GM10266 (cell line): ENCODE data around the gene MYOT.

Experiments
- DNase-seq: peaks from one replicate; pipeline ENCODE4 v3.0.0; 2012; ENCODE audit errors: extremely low spot score
- TF ChIP-seq, protein P1 (sequence below): IDR thresholded peaks from 2 replicates; pipeline ENCODE4 v1.5.1; 2012; ENCODE audit warnings: mild to moderate bottlenecking, low read depth; ENCODE audit not compliant: control insufficient read depth, insufficient read depth; ENCODE audit errors: missing control alignments

Gene MYOT, protein sequence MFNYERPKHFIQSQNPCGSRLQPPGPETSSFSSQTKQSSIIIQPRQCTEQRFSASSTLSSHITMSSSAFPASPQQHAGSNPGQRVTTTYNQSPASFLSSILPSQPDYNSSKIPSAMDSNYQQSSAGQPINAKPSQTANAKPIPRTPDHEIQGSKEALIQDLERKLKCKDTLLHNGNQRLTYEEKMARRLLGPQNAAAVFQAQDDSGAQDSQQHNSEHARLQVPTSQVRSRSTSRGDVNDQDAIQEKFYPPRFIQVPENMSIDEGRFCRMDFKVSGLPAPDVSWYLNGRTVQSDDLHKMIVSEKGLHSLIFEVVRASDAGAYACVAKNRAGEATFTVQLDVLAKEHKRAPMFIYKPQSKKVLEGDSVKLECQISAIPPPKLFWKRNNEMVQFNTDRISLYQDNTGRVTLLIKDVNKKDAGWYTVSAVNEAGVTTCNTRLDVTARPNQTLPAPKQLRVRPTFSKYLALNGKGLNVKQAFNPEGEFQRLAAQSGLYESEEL

DNA sequence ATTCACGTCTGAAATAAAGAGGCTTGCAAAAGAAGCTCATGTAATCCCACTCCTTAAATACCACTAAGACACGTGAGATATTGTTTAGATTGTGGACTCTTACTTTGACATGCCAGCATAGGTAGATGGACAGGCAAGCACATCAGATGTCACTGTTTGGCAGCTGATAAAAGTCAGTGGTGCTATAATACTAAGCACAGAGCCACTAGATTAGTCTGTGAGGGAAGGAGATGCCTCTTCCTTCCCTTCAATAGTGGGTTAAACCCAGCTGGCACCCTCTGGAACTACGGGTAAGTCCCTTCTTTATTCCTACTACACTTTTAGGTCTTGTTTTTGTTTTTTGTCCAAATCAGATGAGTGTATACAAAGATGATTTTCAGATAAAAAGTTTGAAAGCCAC, at the start of gene MYOT:
MYOT (plus strand) TSS at position 197 of the 400 bp plus-strand sequence. CDS start 2,792 bp downstream, outside the sequence.
- TF ChIP-seq, protein P1, sequence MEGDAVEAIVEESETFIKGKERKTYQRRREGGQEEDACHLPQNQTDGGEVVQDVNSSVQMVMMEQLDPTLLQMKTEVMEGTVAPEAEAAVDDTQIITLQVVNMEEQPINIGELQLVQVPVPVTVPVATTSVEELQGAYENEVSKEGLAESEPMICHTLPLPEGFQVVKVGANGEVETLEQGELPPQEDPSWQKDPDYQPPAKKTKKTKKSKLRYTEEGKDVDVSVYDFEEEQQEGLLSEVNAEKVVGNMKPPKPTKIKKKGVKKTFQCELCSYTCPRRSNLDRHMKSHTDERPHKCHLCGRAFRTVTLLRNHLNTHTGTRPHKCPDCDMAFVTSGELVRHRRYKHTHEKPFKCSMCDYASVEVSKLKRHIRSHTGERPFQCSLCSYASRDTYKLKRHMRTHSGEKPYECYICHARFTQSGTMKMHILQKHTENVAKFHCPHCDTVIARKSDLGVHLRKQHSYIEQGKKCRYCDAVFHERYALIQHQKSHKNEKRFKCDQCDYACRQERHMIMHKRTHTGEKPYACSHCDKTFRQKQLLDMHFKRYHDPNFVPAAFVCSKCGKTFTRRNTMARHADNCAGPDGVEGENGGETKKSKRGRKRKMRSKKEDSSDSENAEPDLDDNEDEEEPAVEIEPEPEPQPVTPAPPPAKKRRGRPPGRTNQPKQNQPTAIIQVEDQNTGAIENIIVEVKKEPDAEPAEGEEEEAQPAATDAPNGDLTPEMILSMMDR, result no peak
- DNase-seq, result no peak

DNA sequence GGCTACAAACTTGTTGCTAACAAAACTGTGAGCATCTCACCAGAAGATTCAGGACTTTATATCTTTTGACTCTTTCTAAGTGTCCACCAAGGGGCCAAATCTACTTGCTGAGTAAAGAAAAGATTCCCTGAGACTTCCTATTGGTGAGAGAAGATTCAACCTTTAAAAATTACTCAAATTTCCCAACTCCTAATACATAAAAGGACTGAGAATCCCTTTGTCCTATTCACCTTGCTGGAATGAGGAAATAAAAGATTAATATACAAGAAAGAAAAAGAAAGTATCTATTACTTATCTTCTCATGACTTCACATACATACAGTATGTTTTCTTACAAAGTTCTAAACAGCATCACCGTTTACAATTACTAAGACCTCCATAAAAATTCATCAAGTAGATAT, 47.9 kb upstream of the MYOT start:
- DNase-seq, result no peak
- TF ChIP-seq, protein P1, result no peak

- TF ChIP-seq, protein P1, result peak; percentile 50
- peak; percentile 27 for DNase-seq
These were observed 45.4 kb upstream of the MYOT start for GRCh38 chr5:137822158-137822764.

DNA sequence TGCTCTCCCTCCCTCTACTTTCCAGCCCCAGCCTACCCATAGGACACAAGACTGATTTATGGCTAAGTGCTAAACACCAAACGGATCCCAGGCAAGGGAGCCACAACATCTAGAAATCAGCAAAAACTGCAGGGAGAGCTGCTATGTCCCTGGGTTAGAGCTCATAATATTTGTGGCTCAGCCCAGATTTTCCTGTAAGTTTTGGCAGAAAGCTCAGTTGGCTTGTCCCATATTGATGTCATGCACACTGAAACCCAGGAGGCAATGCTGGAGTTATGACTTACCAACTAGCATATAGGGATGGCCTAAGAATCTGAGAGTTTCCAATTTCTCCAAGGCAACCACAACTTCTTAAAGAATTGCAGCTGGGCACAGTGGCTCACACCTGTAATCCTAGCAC, 44.7 kb upstream of the MYOT start:
- no peak for DNase-seq
- TF ChIP-seq, protein P1, result no peak

- DNase-seq, result no peak
- TF ChIP-seq, protein P1, result no peak
These were observed 42.5 kb upstream of the MYOT start for GRCh38 chr5:137825165-137825564.

GRCh38 chr5:137826067-137826466, 41.6 kb upstream of the MYOT start:
- DNase-seq, result no peak
- TF ChIP-seq, protein P1, result no peak

GRCh38 chr5:137828180-137828579, 39.5 kb upstream of the MYOT start:
- TF ChIP-seq, protein P1, result no peak
- DNase-seq, result no peak
